ENCODE measurements around the gene ADGRD1.
A peak's percentile ranks its signal among the peaks of the same experiment; 100 is the strongest.

The ADGRD1 gene

GRCh38 chr12:130988261-130988660 lies 34.6 kb downstream of the ADGRD1 start:
- H2BK12ac ChIP-seq (ENCODE audit: low read length): no peak overlapping the region
- WGBS, 2 donors (ENCODE audit: extremely low coverage in 2 of 2, insufficient read length in 2 of 2, insufficient replicate concordance in 1 of 2): no CpG with 5 or more reads among the region's 5 CpGs
- no peak overlapping the region for H2BK5ac ChIP-seq (ENCODE audit: low read length)
- H3K4me1 ChIP-seq (ENCODE audit: control insufficient read depth in 2 of 2, insufficient read depth in 1 of 2, low read depth in 1 of 2, low read length in 2 of 2): peaks cover 0 to 5% of the 10 kb centered on the region in 2 donors
- no peak overlapping the region for H3K18ac ChIP-seq (ENCODE audit: low read length)
- no peaks in the 10 kb centered on the region for H3K79me1 ChIP-seq (ENCODE audit: low read depth, low read length)
- H4K91ac ChIP-seq (ENCODE audit: low read depth, low read length, poor library complexity): no peak overlapping the region
- no peak overlapping the region for H2BK15ac ChIP-seq (ENCODE audit: low read length)
- DNase-seq (ENCODE audit: low spot score): no peak
- H4K8ac ChIP-seq (ENCODE audit: low read depth, low read length): no peak overlapping the region
- no peak overlapping the region for H3K4me3 ChIP-seq (ENCODE audit: low read length in 2 of 2)
- peaks cover 0 to 20% (median 0%) of the 10 kb centered on the region in 3 experiments for H3K27me3 ChIP-seq (ENCODE audit: control insufficient read depth in 3 of 3, insufficient read depth in 3 of 3, low read depth in 1 of 3, low read length in 3 of 3)
- H3K36me3 ChIP-seq (replicated peaks in 1 of 2; ENCODE audit: control insufficient read depth in 2 of 2, insufficient read depth in 2 of 2, low read length in 2 of 2): no peaks in the 10 kb centered on the region
- no peaks in the 10 kb centered on the region for H3K9me3 ChIP-seq (replicated peaks in 1 of 2; ENCODE audit: control insufficient read depth in 2 of 2, insufficient read depth in 1 of 2, low read depth in 1 of 2, low read length in 2 of 2)
- no peak overlapping the region for H3K23ac ChIP-seq (ENCODE audit: low read depth, low read length, poor library complexity)
- no peak overlapping the region for H2BK120ac ChIP-seq (ENCODE audit: low read depth, low read length)
- H3K14ac ChIP-seq (ENCODE audit: low read length): no peak overlapping the region
- H2AK5ac ChIP-seq (ENCODE audit: low read depth, low read length): no peak overlapping the region
- H2AFZ ChIP-seq (ENCODE audit: low read length): no peak overlapping the region
- no peak overlapping the region for H3K27ac ChIP-seq (replicated peaks; ENCODE audit: low read length)
- H3K9ac ChIP-seq (ENCODE audit: low read depth, low read length, poor library complexity): no peak overlapping the region
- no peak overlapping the region for H3K4me2 ChIP-seq (ENCODE audit: insufficient read depth, low read length, poor library complexity, severe bottlenecking)
- H3K4ac ChIP-seq (ENCODE audit: low read length): no peak overlapping the region

- Histone ChIP-seq H3K18ac (ENCODE audit: low read length) (no peak overlapping the region), H4K91ac (ENCODE audit: low read depth, low read length, poor library complexity) (no peak overlapping the region), H3K4ac (ENCODE audit: low read length) (no peak overlapping the region), H2AK5ac (ENCODE audit: low read depth, low read length) (no peak overlapping the region), H3K36me3 (replicated peaks in 1 of 2; ENCODE audit: control insufficient read depth in 2 of 2, insufficient read depth in 2 of 2, low read length in 2 of 2) (no peaks in the 10 kb centered on the region), H3K27me3 (ENCODE audit: control insufficient read depth in 3 of 3, insufficient read depth in 3 of 3, low read depth in 1 of 3, low read length in 3 of 3) (peaks cover 0 to 16% (median 0%) of the 10 kb centered on the region in 3 experiments), H2BK12ac (ENCODE audit: low read length) (no peak overlapping the region), H3K14ac (ENCODE audit: low read length) (no peak overlapping the region), H4K8ac (ENCODE audit: low read depth, low read length) (no peak overlapping the region), H3K27ac (replicated peaks; ENCODE audit: low read length) (no peak overlapping the region), H2BK120ac (ENCODE audit: low read depth, low read length) (no peak overlapping the region), H2BK5ac (ENCODE audit: low read length) (no peak overlapping the region), H3K79me1 (ENCODE audit: low read depth, low read length) (no peaks in the 10 kb centered on the region), H2BK15ac (ENCODE audit: low read length) (no peak overlapping the region), H3K4me1 (ENCODE audit: control insufficient read depth in 2 of 2, insufficient read depth in 1 of 2, low read depth in 1 of 2, low read length in 2 of 2) (peaks cover 0 to 4% of the 10 kb centered on the region in 2 donors), H3K9me3 (replicated peaks in 1 of 2; ENCODE audit: control insufficient read depth in 2 of 2, insufficient read depth in 1 of 2, low read depth in 1 of 2, low read length in 2 of 2) (no peaks in the 10 kb centered on the region), H3K4me3 (ENCODE audit: low read length in 2 of 2) (no peak overlapping the region), H3K4me2 (ENCODE audit: insufficient read depth, low read length, poor library complexity, severe bottlenecking) (no peak overlapping the region), H2AFZ (ENCODE audit: low read length) (no peak overlapping the region), H3K23ac (ENCODE audit: low read depth, low read length, poor library complexity) (no peak overlapping the region), H3K9ac (ENCODE audit: low read depth, low read length, poor library complexity) (no peak overlapping the region)
- DNase-seq (ENCODE audit: low spot score): no peak
- WGBS, 2 donors (ENCODE audit: extremely low coverage in 2 of 2, insufficient read length in 2 of 2, insufficient replicate concordance in 1 of 2): no CpG with 5 or more reads among the region's 2 CpGs
Observed at GRCh38 chr12:130988751-130989150, 35.0 kb downstream of the ADGRD1 start.

GRCh38 chr12:130989391-130989790 lies 35.7 kb downstream of the ADGRD1 start:
- Histone ChIP-seq H3K4me3 (ENCODE audit: low read length in 2 of 2) (no peak overlapping the region), H3K9me3 (replicated peaks in 1 of 2; ENCODE audit: control insufficient read depth in 2 of 2, insufficient read depth in 1 of 2, low read depth in 1 of 2, low read length in 2 of 2) (no peaks in the 10 kb centered on the region), H3K4me1 (ENCODE audit: control insufficient read depth in 2 of 2, insufficient read depth in 1 of 2, low read depth in 1 of 2, low read length in 2 of 2) (peaks cover 0 to 4% of the 10 kb centered on the region in 2 donors), H3K9ac (ENCODE audit: low read depth, low read length, poor library complexity) (no peak overlapping the region), H2AFZ (ENCODE audit: low read length) (no peak overlapping the region), H2BK120ac (ENCODE audit: low read depth, low read length) (no peak overlapping the region), H4K8ac (ENCODE audit: low read depth, low read length) (no peak overlapping the region), H3K27me3 (ENCODE audit: control insufficient read depth in 3 of 3, insufficient read depth in 3 of 3, low read depth in 1 of 3, low read length in 3 of 3) (peaks cover 0 to 14% (median 0%) of the 10 kb centered on the region in 3 experiments), H2BK5ac (ENCODE audit: low read length) (no peak overlapping the region), H3K18ac (ENCODE audit: low read length) (no peak overlapping the region), H3K4ac (ENCODE audit: low read length) (no peak overlapping the region), H2BK12ac (ENCODE audit: low read length) (no peak overlapping the region), H3K79me1 (ENCODE audit: low read depth, low read length) (no peaks in the 10 kb centered on the region), H3K4me2 (ENCODE audit: insufficient read depth, low read length, poor library complexity, severe bottlenecking) (no peak overlapping the region), H3K23ac (ENCODE audit: low read depth, low read length, poor library complexity) (no peak overlapping the region), H3K27ac (replicated peaks; ENCODE audit: low read length) (no peak overlapping the region), H2BK15ac (ENCODE audit: low read length) (no peak overlapping the region), H3K14ac (ENCODE audit: low read length) (no peak overlapping the region), H4K91ac (ENCODE audit: low read depth, low read length, poor library complexity) (no peak overlapping the region), H3K36me3 (replicated peaks in 1 of 2; ENCODE audit: control insufficient read depth in 2 of 2, insufficient read depth in 2 of 2, low read length in 2 of 2) (no peaks in the 10 kb centered on the region), H2AK5ac (ENCODE audit: low read depth, low read length) (peak overlapping the region; percentile 10)
- no CpG with 5 or more reads among the region's 8 CpGs for WGBS, 2 donors (ENCODE audit: extremely low coverage in 2 of 2, insufficient read length in 2 of 2, insufficient replicate concordance in 1 of 2)
- no peak for DNase-seq (ENCODE audit: low spot score)

GRCh38 chr12:130990034-130990433 lies 36.3 kb downstream of the ADGRD1 start:
- Histone ChIP-seq H3K36me3 (replicated peaks in 1 of 2; ENCODE audit: control insufficient read depth in 2 of 2, insufficient read depth in 2 of 2, low read length in 2 of 2) (no peaks in the 10 kb centered on the region), H2BK15ac (ENCODE audit: low read length) (no peak overlapping the region), H3K27ac (replicated peaks; ENCODE audit: low read length) (no peak overlapping the region), H2BK12ac (ENCODE audit: low read length) (no peak overlapping the region), H3K79me1 (ENCODE audit: low read depth, low read length) (no peaks in the 10 kb centered on the region), H3K9me3 (replicated peaks in 1 of 2; ENCODE audit: control insufficient read depth in 2 of 2, insufficient read depth in 1 of 2, low read depth in 1 of 2, low read length in 2 of 2) (no peaks in the 10 kb centered on the region), H2AFZ (ENCODE audit: low read length) (no peak overlapping the region), H4K8ac (ENCODE audit: low read depth, low read length) (no peak overlapping the region), H2BK120ac (ENCODE audit: low read depth, low read length) (no peak overlapping the region), H3K4ac (ENCODE audit: low read length) (peak overlapping the region; percentile 4), H3K4me3 (ENCODE audit: low read length in 2 of 2) (no peak overlapping the region), H3K23ac (ENCODE audit: low read depth, low read length, poor library complexity) (no peak overlapping the region), H2AK5ac (ENCODE audit: low read depth, low read length) (peak overlapping the region; percentile 10), H3K18ac (ENCODE audit: low read length) (no peak overlapping the region), H2BK5ac (ENCODE audit: low read length) (no peak overlapping the region), H4K91ac (ENCODE audit: low read depth, low read length, poor library complexity) (no peak overlapping the region), H3K27me3 (ENCODE audit: control insufficient read depth in 3 of 3, insufficient read depth in 3 of 3, low read depth in 1 of 3, low read length in 3 of 3) (peaks cover 0 to 14% (median 0%) of the 10 kb centered on the region in 3 experiments), H3K9ac (ENCODE audit: low read depth, low read length, poor library complexity) (no peak overlapping the region), H3K4me1 (ENCODE audit: control insufficient read depth in 2 of 2, insufficient read depth in 1 of 2, low read depth in 1 of 2, low read length in 2 of 2) (peaks cover 0 to 6% of the 10 kb centered on the region in 2 donors), H3K14ac (ENCODE audit: low read length) (peak overlapping the region; percentile 73), H3K4me2 (ENCODE audit: insufficient read depth, low read length, poor library complexity, severe bottlenecking) (no peak overlapping the region)
- no CpG with 5 or more reads among the region's 8 CpGs for WGBS, 2 donors (ENCODE audit: extremely low coverage in 2 of 2, insufficient read length in 2 of 2, insufficient replicate concordance in 1 of 2)
- DNase-seq (ENCODE audit: low spot score): no peak

All from neuronal stem cell (in vitro differentiated cells).